Measurements from ENCODE around the gene R3HCC1L.

R3HCC1L gene

GRCh38 chr10:98231417-98231816 lies 97.0 kb downstream of the R3HCC1L start:
- intact Hi-C loops (cut with DNase I; ENCODE audit: low total_unique reads), result no loop called here
- H3K36me3 ChIP-seq, result peaks cover 14 to 18% (median 16%) of the 10 kb centered on the region in 3 donors

GRCh38 chr10:98235846-98236245 lies 101.4 kb downstream of the R3HCC1L start:
- intact Hi-C loops (cut with DNase I; ENCODE audit: low total_unique reads), result no loop called here
- no peak for TF ChIP-seq CTCF (IDR thresholded peaks at IDR 0.05)
- Histone ChIP-seq H3K9me3 (no peaks in the 10 kb centered on the region), H3K4me3 (no peak overlapping the region), H3K27me3 (no peaks in the 10 kb centered on the region), H3K4me1 (no peaks in the 10 kb centered on the region), H3K36me3 (peaks cover 19 to 51% (median 34%) of the 10 kb centered on the region in 3 donors), H3K27ac (no peak overlapping the region)
- DNase-seq, result no peak

More at GRCh38 chr10:98231417-98231816, 97.0 kb downstream of the R3HCC1L start:
- H3K9me3 ChIP-seq, result no peaks in the 10 kb centered on the region
- H3K27me3 ChIP-seq, result no peaks in the 10 kb centered on the region
- no peak for DNase-seq
- H3K4me1 ChIP-seq, result no peaks in the 10 kb centered on the region
- no peak overlapping the region for H3K4me3 ChIP-seq
- TF ChIP-seq CTCF (IDR thresholded peaks at IDR 0.05), result no peak
- no peak overlapping the region for H3K27ac ChIP-seq

- intact Hi-C loops (cut with DNase I; ENCODE audit: low total_unique reads), result no loop called here
- Histone ChIP-seq H3K36me3 (peaks cover 19 to 52% (median 34%) of the 10 kb centered on the region in 3 donors), H3K27ac (no peak overlapping the region), H3K4me3 (no peak overlapping the region), H3K4me1 (no peaks in the 10 kb centered on the region), H3K9me3 (no peaks in the 10 kb centered on the region), H3K27me3 (no peaks in the 10 kb centered on the region)
- DNase-seq, result no peak
- no peak for TF ChIP-seq CTCF (IDR thresholded peaks at IDR 0.05)
Measured at GRCh38 chr10:98236862-98237261, 102.4 kb downstream of the R3HCC1L start.

GRCh38 chr10:98238391-98238790 lies 103.9 kb downstream of the R3HCC1L start:
- Histone ChIP-seq H3K36me3 (peaks cover 19 to 57% (median 38%) of the 10 kb centered on the region in 3 donors), H3K4me3 (no peak overlapping the region), H3K27me3 (no peaks in the 10 kb centered on the region), H3K9me3 (no peaks in the 10 kb centered on the region), H3K27ac (no peak overlapping the region), H3K4me1 (no peaks in the 10 kb centered on the region)
- no peak for DNase-seq
- intact Hi-C loops (cut with DNase I; ENCODE audit: low total_unique reads), result no loop called here
- TF ChIP-seq CTCF (IDR thresholded peaks at IDR 0.05), result no peak

- Histone ChIP-seq H3K27me3 (no peaks in the 10 kb centered on the region), H3K36me3 (peaks cover 7 to 53% (median 45%) of the 10 kb centered on the region in 3 donors), H3K9me3 (no peaks in the 10 kb centered on the region), H3K4me1 (peaks cover 0 to 14% (median 0%) of the 10 kb centered on the region in 4 donors), H3K27ac (no peak overlapping the region), H3K4me3 (no peak overlapping the region)
- no peak for TF ChIP-seq CTCF (IDR thresholded peaks at IDR 0.05)
- intact Hi-C loops (cut with DNase I; ENCODE audit: low total_unique reads), result no loop called here
- no peak for DNase-seq
Measured at GRCh38 chr10:98240524-98240923, 106.1 kb downstream of the R3HCC1L start.

- no peak for DNase-seq
- peak; percentile 45 to 53 for TF ChIP-seq CTCF (IDR thresholded peaks at IDR 0.05)
- intact Hi-C loops (cut with DNase I; ENCODE audit: low total_unique reads), result no loop called here
- no peaks in the 10 kb centered on the region for H3K9me3 ChIP-seq
- H3K4me3 ChIP-seq, result no peak overlapping the region
- peaks cover 0 to 14% (median 0%) of the 10 kb centered on the region in 4 donors for H3K4me1 ChIP-seq
- peaks cover 3 to 43% (median 39%) of the 10 kb centered on the region in 3 donors for H3K36me3 ChIP-seq
- H3K27ac ChIP-seq, result no peak overlapping the region
- H3K27me3 ChIP-seq, result no peaks in the 10 kb centered on the region
Measured at GRCh38 chr10:98242823-98243222, 108.4 kb downstream of the R3HCC1L start.
